H9 (cell line): ENCODE results near the gene ADAMTS16. TPM values are rescaled to one million over a fixed set of nuclear protein-coding genes. Genes with fewer than 3 reads are reported as not detected.

Experiments
- DNase-seq: peaks from one replicate; pipeline ENCODE4 v3.0.0-alpha.2; 2017
- H2AFZ ChIP-seq: one replicate; pipeline ENCODE4 v1.6.1; 2013; ENCODE audit warnings: mild to moderate bottlenecking, low read length, control low read depth, moderate library complexity
- H2AK5ac ChIP-seq: 2 replicates; pipeline ENCODE4 v1.6.1; 2013; ENCODE audit warnings: low read length, control low read depth, mixed read lengths; ENCODE audit not compliant: insufficient read length
- H2BK120ac ChIP-seq: one replicate; pipeline ENCODE4 v1.6.1; 2013; ENCODE audit warnings: low read depth, mild to moderate bottlenecking, low read length, control low read depth, inconsistent platforms; ENCODE audit not compliant: poor library complexity, severe bottlenecking
- H2BK12ac ChIP-seq: 2 replicates; pipeline ENCODE4 v1.6.1; 2013; ENCODE audit warnings: low read length, control low read depth, mixed read lengths, low read depth; ENCODE audit not compliant: insufficient read length
- H2BK15ac ChIP-seq: 2 replicates; pipeline ENCODE4 v1.6.1; 2013; ENCODE audit warnings: low read depth, low read length, control low read depth
- H2BK20ac ChIP-seq: one replicate; pipeline ENCODE4 v1.6.1; 2013; ENCODE audit warnings: low read depth, mild to moderate bottlenecking, low read length, control low read depth, inconsistent platforms; ENCODE audit not compliant: poor library complexity, severe bottlenecking
- H2BK5ac ChIP-seq: 2 replicates; pipeline ENCODE4 v1.6.1; 2013; ENCODE audit warnings: low read length, control low read depth, mixed read lengths; ENCODE audit not compliant: insufficient read length
- H3K14ac ChIP-seq: 2 replicates; pipeline ENCODE4 v1.6.1; 2013; ENCODE audit warnings: low read length, control low read depth; ENCODE audit not compliant: insufficient read depth
- H3K18ac ChIP-seq: 2 replicates; pipeline ENCODE4 v1.6.1; 2013; ENCODE audit warnings: low read depth, mild to moderate bottlenecking, mixed read lengths, low read length, control low read depth; ENCODE audit not compliant: insufficient read length
- H3K23ac ChIP-seq: 2 replicates; pipeline ENCODE4 v1.6.1; 2013; ENCODE audit warnings: low read length, control low read depth, mixed read lengths, low read depth; ENCODE audit not compliant: insufficient read length
- H3K23me2 ChIP-seq: 2 replicates; pipeline ENCODE4 v1.6.1; 2013; ENCODE audit warnings: low read depth, mild to moderate bottlenecking, mixed read lengths, low read length, control low read depth; ENCODE audit not compliant: insufficient read length, poor library complexity, severe bottlenecking
- H3K27ac ChIP-seq: 2 replicates; pipeline ENCODE4 v1.5.1; 2013; ENCODE audit warnings: low read length, control low read depth, mixed read lengths, low read depth; ENCODE audit not compliant: insufficient read length
- H3K27me3 ChIP-seq: 2 replicates; pipeline ENCODE4 v1.6.1; 2013; ENCODE audit warnings: low read length, control low read depth, inconsistent platforms; ENCODE audit not compliant: insufficient read depth
- H3K4ac ChIP-seq: 2 replicates; pipeline ENCODE4 v1.6.1; 2013; ENCODE audit warnings: low read depth, mild to moderate bottlenecking, control low read depth, inconsistent platforms, low read length, moderate library complexity
- H3K4me1 ChIP-seq: 2 replicates; pipeline ENCODE4 v1.6.1; 2013; ENCODE audit warnings: low read length, control low read depth, inconsistent platforms; ENCODE audit not compliant: insufficient read depth
- H3K4me2 ChIP-seq: 2 replicates; pipeline ENCODE4 v1.6.1; 2013; ENCODE audit warnings: low read length, control low read depth, mixed read lengths; ENCODE audit not compliant: insufficient read length, insufficient read depth
- H3K56ac ChIP-seq: 2 replicates; pipeline ENCODE4 v1.6.1; 2013; ENCODE audit warnings: low read depth, mild to moderate bottlenecking, mixed read lengths, low read length, control low read depth; ENCODE audit not compliant: insufficient read length
- H3K79me1 ChIP-seq: 2 replicates; pipeline ENCODE4 v1.6.1; 2013; ENCODE audit warnings: low read depth, mild to moderate bottlenecking, moderate library complexity, low read length, control low read depth, inconsistent platforms; ENCODE audit not compliant: insufficient read depth, poor library complexity, severe bottlenecking
- H3K79me2 ChIP-seq: 2 replicates; pipeline ENCODE4 v1.6.1; 2013; ENCODE audit warnings: low read length, control low read depth, inconsistent platforms; ENCODE audit not compliant: insufficient read depth
- H3K9ac ChIP-seq: 2 replicates; pipeline ENCODE4 v1.6.1; 2013; ENCODE audit warnings: low read length, control low read depth, mixed read lengths; ENCODE audit not compliant: insufficient read length; ENCODE audit errors: extremely low read depth
- H3K9me3 ChIP-seq: one replicate; pipeline ENCODE4 v1.6.1; 2013; ENCODE audit warnings: low read depth, low read length, inconsistent platforms; ENCODE audit not compliant: control insufficient read depth
- H3T11ph ChIP-seq: one replicate; pipeline ENCODE4 v1.6.1; 2013; ENCODE audit warnings: mild to moderate bottlenecking, low read length, control low read depth, inconsistent platforms
- H4K20me1 ChIP-seq: one replicate; pipeline ENCODE4 v1.6.1; 2013; ENCODE audit not compliant: control insufficient read depth, insufficient read length, insufficient read depth
- H4K5ac ChIP-seq: 2 replicates; pipeline ENCODE4 v1.6.1; 2013; ENCODE audit warnings: low read depth, mild to moderate bottlenecking, mixed read lengths, low read length, control low read depth; ENCODE audit not compliant: insufficient read length
- H4K8ac ChIP-seq: replicated peaks from 2 replicates; pipeline ENCODE4 v1.6.1; 2013; ENCODE audit warnings: low read length, control low read depth, mixed read lengths, low read depth; ENCODE audit not compliant: insufficient read length
- H4K91ac ChIP-seq: 2 replicates; pipeline ENCODE4 v1.6.1; 2013; ENCODE audit warnings: low read depth, mild to moderate bottlenecking, moderate library complexity, mixed read lengths, low read length, control low read depth; ENCODE audit not compliant: insufficient read length
- H3K27ac Mint-ChIP-seq, 3 experiments: 2 replicates in 2 of 3; 3 replicates in 1 of 3; pipeline ENCODE4 v1.8.0; 2020 to 2021; ENCODE audit warnings: mixed read lengths in 3 of 3, mild to moderate bottlenecking in 1 of 3, moderate library complexity in 1 of 3
- H3K27me3 Mint-ChIP-seq: 2 replicates; pipeline ENCODE4 v1.8.0; 2021; ENCODE audit warnings: low read depth, mild to moderate bottlenecking, moderate library complexity, mixed read lengths
- H3K36me3 Mint-ChIP-seq, 3 experiments: 2 replicates in 2 of 3; 3 replicates in 1 of 3; pipeline ENCODE4 v1.8.0; 2020 to 2021; ENCODE audit warnings: low read depth in 3 of 3, mixed read lengths in 3 of 3; ENCODE audit not compliant: insufficient read depth in 1 of 3
- H3K4me1 Mint-ChIP-seq, 2 experiments: 2 replicates each; pipeline ENCODE4 v1.8.0; 2020; ENCODE audit warnings: mixed read lengths in 2 of 2
- H3K4me3 Mint-ChIP-seq, 2 experiments: 2 replicates in 1 of 2; 3 replicates in 1 of 2; pipeline ENCODE4 v1.8.0; 2020 to 2021; ENCODE audit warnings: mild to moderate bottlenecking in 2 of 2, mixed read lengths in 2 of 2, moderate library complexity in 1 of 2
- H3K9me3 Mint-ChIP-seq, 2 experiments: 2 replicates in 1 of 2; 3 replicates in 1 of 2; pipeline ENCODE4 v1.8.0; 2020; ENCODE audit warnings: mild to moderate bottlenecking in 2 of 2, mixed read lengths in 2 of 2, moderate library complexity in 1 of 2
- CTCF ChIP-seq: fragments of 200-600 bp; sonication (generic); conservative IDR thresholded peaks from 3 replicates; pipeline ENCODE4 v1.8.0; 2021; ENCODE audit warnings: antibody characterized with exemption, mild to moderate bottlenecking
- WGBS: extraction: QIAGEN DNeasy Blood & Tissue Kit; methylation state at CpG from one replicate; pipeline ENCODE4 v1.1.7; 2013; ENCODE audit warnings: missing lambda C conversion rate, low lambda C conversion rate, mixed read lengths; ENCODE audit not compliant: insufficient read length; ENCODE audit errors: extremely low coverage; 5-methylcytosine and 5-hydroxymethylcytosine counted together
- total RNA-seq: library from RNA; stranded (reverse); gene quantifications from 2 replicates; pipeline ENCODE4 v1.2.1, GENCODE V29; 2021

ADAMTS16 gene
- total RNA-seq, 1 experiment from 2014 or later = 4.5 TPM

- Histone ChIP-seq H4K20me1 (no peaks in the 10 kb centered on the region), H3K23ac (no peak overlapping the region)
Measured at GRCh38 chr5:5302201-5302600, 162.1 kb downstream of the ADAMTS16 start.

More at GRCh38 chr5:5302201-5302600, 162.1 kb downstream of the ADAMTS16 start:
- Histone ChIP-seq H2BK5ac (no peak overlapping the region), H3T11ph (no peak overlapping the region), H3K18ac (no peak overlapping the region), H4K8ac (no peak overlapping the region), H2BK120ac (no peak overlapping the region), H3K56ac (no peak overlapping the region), H3K23me2 (no peaks in the 10 kb centered on the region), H3K27ac (no peak overlapping the region), H3K27me3 (no peaks in the 10 kb centered on the region), H2BK20ac (no peak overlapping the region), H2BK12ac (no peak overlapping the region), H3K9me3 (peaks cover 6% of the 10 kb centered on the region), H3K4me2 (no peak overlapping the region), H3K9ac (no peak overlapping the region), H2BK15ac (no peak overlapping the region), H3K14ac (no peak overlapping the region), H3K4ac (no peak overlapping the region), H2AFZ (no peak overlapping the region), H4K91ac (no peak overlapping the region), H3K4me1 (no peaks in the 10 kb centered on the region; the same call in 1 of the 2 replicates), H4K5ac (no peak overlapping the region), H2AK5ac (no peak overlapping the region), H3K79me2 (no peaks in the 10 kb centered on the region), H3K79me1 (no peaks in the 10 kb centered on the region)
- H3K4me1 Mint-ChIP-seq = peaks cover 6 to 12% of the 10 kb centered on the region in 2 experiments; a peak in 2 of 4 replicates
- H3K27me3 Mint-ChIP-seq = no peaks in the 10 kb centered on the region
- no peak for DNase-seq
- peaks cover 8 to 13% of the 10 kb centered on the region in 2 experiments; a peak in 4 of 5 replicates for H3K9me3 Mint-ChIP-seq
- H3K4me3 Mint-ChIP-seq = no peak overlapping the region
- H3K27ac Mint-ChIP-seq = no peak overlapping the region
- no CpG with 5 or more reads among the region's 4 CpGs for whole genome bisulfite sequencing
- TF ChIP-seq CTCF = no peak
- peaks cover 7 to 19% (median 12%) of the 10 kb centered on the region in 3 experiments for H3K36me3 Mint-ChIP-seq
